GM12878 (cell line): Measurements from ENCODE around the gene PEX11B. TPM values are rescaled to one million over a fixed set of nuclear protein-coding genes. Genes with fewer than 3 reads are reported as not detected.

Experiments
- ATAC-seq: fragments of 200-7000 bp; cut with Tn5 transposase; 3 replicates; pipeline ENCODE4 v1.9.1; 2020; ENCODE audit warnings: mild to moderate bottlenecking, moderate library complexity
- BruUV-seq: library from RNA; stranded (reverse); fragments of 400-500 nt; replicated peaks from 2 replicates; lab custom pipeline; 2021; lab: Mats Ljungman, UMichigan
- CTCF ChIA-PET: fragments of 300-600 bp; sonication (Branson Sonifier 250); formaldehyde crosslinking; extraction: SDS; loops from one replicate; lab custom pipeline; 2021; ENCODE audit warnings: inconsistent platforms; lab: Yijun Ruan, JAX
- POLR2A ChIA-PET: fragments of 350-600 bp; formaldehyde crosslinking; extraction: SDS; loops from one replicate; lab custom pipeline; 2021; ENCODE audit warnings: inconsistent platforms; lab: Charles Lee
- RAD21 ChIA-PET: fragments of 300-600 bp; sonication (Branson Sonifier 250); formaldehyde crosslinking; loops from one replicate; lab custom pipeline; 2023; ENCODE audit warnings: antibody characterized with exemption; ENCODE audit not compliant: unreplicated experiment; lab: Charles Lee
- SMC1A ChIA-PET: fragments of 300-600 bp; sonication (Branson Sonifier 250); formaldehyde crosslinking; loops from one replicate; lab custom pipeline; 2023; ENCODE audit not compliant: unreplicated experiment, uncharacterized antibody; lab: Charles Lee
- DNase-seq: peaks from one replicate; pipeline ENCODE4 v3.0.0-alpha.2; 2011; ENCODE audit warnings: low read depth, low spot score
- FAIRE-seq: peaks from 3 replicates; lab custom pipeline; 2011; peaks lifted over from hg19 to GRCh38; lab: Jason Lieb, UNC
- H2AFZ ChIP-seq: 2 replicates; pipeline ENCODE4 v1.6.0; 2011; ENCODE audit warnings: low read depth, low read length, control low read depth; ENCODE audit not compliant: control insufficient read depth
- H3K27ac ChIP-seq: 2 replicates; pipeline ENCODE4 v1.5.1; 2011; ENCODE audit warnings: control low read depth; ENCODE audit not compliant: control insufficient read depth, insufficient read depth
- H3K27me3 ChIP-seq, 2 experiments: replicated peaks in 1 of 2; 2 replicates each; pipeline versions ENCODE4 v1.6.0 to v1.6.1; 2011; ENCODE audit warnings: low read length in 1 of 2; ENCODE audit not compliant: control insufficient read depth in 2 of 2, insufficient read depth in 2 of 2
- H3K36me3 ChIP-seq, 2 experiments: 2 replicates each; pipeline ENCODE4 v1.5.1; 2011; ENCODE audit warnings: low read length in 1 of 2; ENCODE audit not compliant: control insufficient read depth in 2 of 2, insufficient read depth in 2 of 2
- H3K4me1 ChIP-seq: 2 replicates; pipeline ENCODE4 v1.6.1; 2011; ENCODE audit warnings: mild to moderate bottlenecking, low read length, moderate library complexity, mixed read lengths; ENCODE audit not compliant: control insufficient read depth, insufficient read depth
- H3K4me2 ChIP-seq: 2 replicates; pipeline ENCODE4 v1.6.0; 2011; ENCODE audit warnings: control low read depth; ENCODE audit not compliant: control insufficient read depth, insufficient read depth
- H3K4me3 ChIP-seq: fragments of 200-600 bp; sonication (generic); 2 replicates; pipeline ENCODE4 v1.5.1; 2016
- H3K79me2 ChIP-seq: 2 replicates; pipeline ENCODE4 v1.6.0; 2011; ENCODE audit warnings: low read length; ENCODE audit not compliant: control insufficient read depth, insufficient read depth
- H3K9ac ChIP-seq: 2 replicates; pipeline ENCODE4 v1.8.0; 2011; ENCODE audit warnings: low read length, control low read depth, mixed read lengths; ENCODE audit not compliant: control insufficient read depth, insufficient read depth
- H3K9me3 ChIP-seq: replicated peaks from 3 replicates; pipeline ENCODE4 v1.5.1; 2011; ENCODE audit warnings: mild to moderate bottlenecking, low read length; ENCODE audit not compliant: control insufficient read depth, insufficient read depth
- H4K20me1 ChIP-seq: 2 replicates; pipeline ENCODE4 v1.6.0; 2011; ENCODE audit not compliant: control insufficient read depth, insufficient read depth
- CBFB ChIP-seq: IDR thresholded peaks from 2 replicates; pipeline ENCODE4 v1.6.1; 2016; ENCODE audit warnings: antibody characterized with exemption, low read depth
- EGR1 ChIP-seq, 2 experiments: IDR thresholded peaks; 1 replicate in 1 of 2; 2 replicates in 1 of 2; pipeline ENCODE4 v1.6.1; 2011 to 2012; ENCODE audit warnings: low read depth in 2 of 2, low read length in 2 of 2, borderline replicate concordance in 1 of 2, mild to moderate bottlenecking in 1 of 2, moderate library complexity in 1 of 2
- EP300 ChIP-seq, 2 experiments: fragments of 150-350 bp in 1 of 2; IDR thresholded peaks; 2 replicates each; pipeline ENCODE4 v1.6.1; 2011 to 2012; ENCODE audit warnings: low read depth in 2 of 2, low read length in 2 of 2, borderline replicate concordance in 1 of 2, improper control_type of control experiment in 1 of 2, inconsistent platforms in 1 of 2; ENCODE audit not compliant: control insufficient read depth in 1 of 2
- HDAC2 ChIP-seq: fragments of 200-600 bp; sonication (generic); IDR thresholded peaks from 2 replicates; pipeline ENCODE4 v1.6.1; 2017
- HDGF ChIP-seq: fragments of 450-650 bp; IDR thresholded peaks from 2 replicates; pipeline ENCODE4 v1.6.1; 2016; ENCODE audit warnings: antibody characterized with exemption
- IKZF2 ChIP-seq, 2 experiments: fragments of 450-650 bp; IDR thresholded peaks; 2 replicates each; pipeline ENCODE4 v1.6.1; 2017; ENCODE audit warnings: mild to moderate bottlenecking in 2 of 2, moderate library complexity in 2 of 2
- MEF2A ChIP-seq: IDR thresholded peaks from 2 replicates; pipeline ENCODE4 v1.6.1; 2011; ENCODE audit warnings: low read depth, mild to moderate bottlenecking, low read length, moderate library complexity; ENCODE audit not compliant: insufficient read depth
- NR2F1 ChIP-seq: fragments of 450-650 bp; conservative IDR thresholded peaks from 2 replicates; pipeline ENCODE4 v1.6.1; 2017; ENCODE audit warnings: mild to moderate bottlenecking
- PAX8 ChIP-seq: fragments of 450-650 bp; IDR thresholded peaks from 2 replicates; pipeline ENCODE4 v1.6.1; 2017; ENCODE audit warnings: mild to moderate bottlenecking, moderate library complexity
- RBBP5 ChIP-seq: fragments of 200-600 bp; sonication (generic); conservative IDR thresholded peaks from 2 replicates; pipeline ENCODE4 v1.6.1; 2016
- SIN3A ChIP-seq: IDR thresholded peaks from 2 replicates; pipeline ENCODE4 v1.6.1; 2012; ENCODE audit warnings: low read depth, low read length, improper control_type of control experiment
- SPI1 ChIP-seq: IDR thresholded peaks from 2 replicates; pipeline ENCODE4 v1.6.1; 2011; ENCODE audit warnings: low read depth, mild to moderate bottlenecking, low read length, moderate library complexity, borderline replicate concordance; ENCODE audit not compliant: insufficient read depth
- SRF ChIP-seq, 2 experiments: IDR thresholded peaks; 2 replicates each; pipeline ENCODE4 v1.6.1; 2011; ENCODE audit warnings: low read depth in 2 of 2, low read length in 2 of 2, mild to moderate bottlenecking in 1 of 2, moderate library complexity in 1 of 2
- TBL1XR1 ChIP-seq: IDR thresholded peaks from 2 replicates; pipeline ENCODE4 v1.6.1; 2012; ENCODE audit warnings: low read depth, low read length, improper control_type of control experiment
- ZNF24 ChIP-seq: fragments of 450-650 bp; IDR thresholded peaks from 2 replicates; pipeline ENCODE4 v1.6.1; 2017; ENCODE audit warnings: antibody characterized with exemption, mild to moderate bottlenecking
- WGBS: methylation state at CpG from one replicate; pipeline ENCODE4 v1.1.6; 2016; ENCODE audit warnings: low lambda C conversion rate; ENCODE audit not compliant: insufficient replicate concordance, insufficient coverage; ENCODE audit errors: missing lambda C conversion rate; 5-methylcytosine and 5-hydroxymethylcytosine counted together
- in situ Hi-C: fragments of 300-500 bp; cut with MboI; formaldehyde crosslinking; loops from 9 replicates; pipeline ENCODE4 v1.14.3; 2018; ENCODE audit warnings: mixed read lengths
- intact Hi-C: fragments of 100-400 bp; cut with micrococcal nuclease; formaldehyde crosslinking; loops from one replicate; pipeline ENCODE4 v1.14.2; 2022; ENCODE audit not compliant: unreplicated experiment
- polyA plus RNA-seq, 11 experiments: library from polyadenylated mRNA; depleted of rRNA in 4 of 11; unstranded in 6 of 11; stranded (reverse) in 5 of 11; fragments of >200 nt; fragmentation: Nextera tagmentation in 4 of 11; fragmentation: Illumina TruSeq in 1 of 11; extraction: Ambion mirVana in 4 of 11; extraction: Trizol in 1 of 11; gene quantifications; 1 replicate in 1 of 11; 2 replicates in 10 of 11; pipeline versions ENCODE4 v1.2.1 to v1.2.3, GENCODE V29; 2011 to 2016; ENCODE audit warnings: inconsistent platforms in 2 of 11, missing spikeins in 2 of 11, low read depth in 1 of 11
- total RNA-seq, 4 experiments: library from RNA; depleted of rRNA in 3 of 4; stranded (reverse); fragments of >200 nt in 3 of 4; fragmentation: Illumina TruSeq in 1 of 4; extraction: Trizol in 1 of 4; gene quantifications; 2 replicates each; pipeline versions ENCODE4 v1.2.1 to v1.2.3, GENCODE V29; 2013 to 2021
- TF ChIP-seq, protein P1 (sequence below): fragments of 450-650 bp; IDR thresholded peaks from 2 replicates; pipeline ENCODE4 v1.6.1; 2016; ENCODE audit warnings: mild to moderate bottlenecking
- TF ChIP-seq, protein P2 (sequence below): IDR thresholded peaks from 2 replicates; pipeline ENCODE4 v1.6.1; 2012; ENCODE audit warnings: low read depth, low read length, improper control_type of control experiment
- TF ChIP-seq, protein P3 (sequence below): fragments of 450-650 bp; IDR thresholded peaks from 2 replicates; pipeline ENCODE4 v1.6.1; 2017; ENCODE audit warnings: mild to moderate bottlenecking, low read depth, inconsistent platforms; ENCODE audit not compliant: poor library complexity, severe bottlenecking

Gene PEX11B
- total and polyA plus RNA-seq, 10 of the 15 experiments (the other 5 are each of a cell fraction or from before 2014, with no cell fraction given), result 24.9 to 129 (median 40.7) TPM

DNA sequence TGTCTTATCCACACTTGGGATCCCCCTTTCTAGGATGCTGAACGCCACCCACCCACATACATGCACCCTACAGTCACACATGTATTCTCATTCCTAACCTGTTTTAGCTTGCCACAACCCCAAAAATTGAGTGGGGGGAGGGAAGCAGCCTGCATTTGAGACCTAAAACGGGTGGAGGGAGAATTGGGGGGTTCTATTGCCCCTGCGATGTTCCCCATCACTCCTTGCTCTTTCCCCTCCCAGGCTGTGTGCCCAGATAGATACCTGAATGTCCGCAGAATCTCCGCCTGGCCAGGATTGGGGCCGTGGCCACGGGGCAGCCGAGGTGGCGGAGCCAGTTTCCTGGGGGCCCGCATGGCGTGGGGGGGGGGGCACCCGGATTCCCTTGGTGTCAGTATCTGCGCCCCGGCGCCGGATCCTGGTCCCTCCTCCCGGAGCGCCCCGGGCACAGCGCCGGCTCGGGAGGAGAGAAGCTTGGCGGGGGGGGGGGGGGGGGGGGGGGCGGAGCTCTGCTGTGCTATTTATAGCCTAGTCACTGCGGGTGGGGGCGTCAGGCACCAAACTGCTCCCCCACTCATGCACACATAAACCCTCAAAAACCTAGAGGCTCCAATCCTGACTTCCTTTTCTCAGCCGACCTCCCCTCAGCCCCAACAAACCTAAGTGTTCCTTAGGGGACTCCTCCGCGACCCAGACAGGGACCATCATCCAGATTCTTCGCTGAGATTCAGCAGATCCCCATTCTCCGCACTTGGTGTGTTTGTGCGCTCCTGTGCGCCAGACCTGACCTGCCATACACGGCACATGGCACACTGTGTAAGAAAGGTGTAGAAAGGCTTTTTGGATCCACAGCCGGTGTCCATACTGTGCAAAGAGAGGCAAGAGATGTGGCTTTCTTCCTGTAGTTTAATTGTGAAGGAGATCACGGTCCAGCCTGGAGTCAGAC, 43.9 kb upstream of the PEX11B start:
- intact Hi-C loops, result loop anchor here (5.0 kb wide), 1 partner anchor 75 kb away; no protein-coding TSS in a partner anchor
- peaks cover 19% of the 10 kb centered on the region for H3K4me1 ChIP-seq
- TF ChIP-seq NR2F1, result no peak
- peak in 1 of 2 experiments; percentile 16; a peak in 1 of 4 replicates for TF ChIP-seq IKZF2 (IDR thresholded peaks at IDR 0.05)
- no peak for TF ChIP-seq CBFB
- no peak for TF ChIP-seq EP300 (IDR thresholded peaks at IDR 0.05; ENCODE audit: borderline replicate concordance in 1 of 2, control insufficient read depth in 1 of 2, low read depth in 2 of 2, low read length in 2 of 2)
- no peak for TF ChIP-seq HDAC2
- no peak for TF ChIP-seq SPI1
- no peak for TF ChIP-seq ZNF24
- TF ChIP-seq, protein P1, sequence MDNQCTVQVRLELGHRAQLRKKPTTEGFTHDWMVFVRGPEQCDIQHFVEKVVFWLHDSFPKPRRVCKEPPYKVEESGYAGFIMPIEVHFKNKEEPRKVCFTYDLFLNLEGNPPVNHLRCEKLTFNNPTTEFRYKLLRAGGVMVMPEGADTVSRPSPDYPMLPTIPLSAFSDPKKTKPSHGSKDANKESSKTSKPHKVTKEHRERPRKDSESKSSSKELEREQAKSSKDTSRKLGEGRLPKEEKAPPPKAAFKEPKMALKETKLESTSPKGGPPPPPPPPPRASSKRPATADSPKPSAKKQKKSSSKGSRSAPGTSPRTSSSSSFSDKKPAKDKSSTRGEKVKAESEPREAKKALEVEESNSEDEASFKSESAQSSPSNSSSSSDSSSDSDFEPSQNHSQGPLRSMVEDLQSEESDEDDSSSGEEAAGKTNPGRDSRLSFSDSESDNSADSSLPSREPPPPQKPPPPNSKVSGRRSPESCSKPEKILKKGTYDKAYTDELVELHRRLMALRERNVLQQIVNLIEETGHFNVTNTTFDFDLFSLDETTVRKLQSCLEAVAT, result 0 out of 2 replicates have a peak, but pooled peaks have one; percentile 34
- TF ChIP-seq, protein P2, sequence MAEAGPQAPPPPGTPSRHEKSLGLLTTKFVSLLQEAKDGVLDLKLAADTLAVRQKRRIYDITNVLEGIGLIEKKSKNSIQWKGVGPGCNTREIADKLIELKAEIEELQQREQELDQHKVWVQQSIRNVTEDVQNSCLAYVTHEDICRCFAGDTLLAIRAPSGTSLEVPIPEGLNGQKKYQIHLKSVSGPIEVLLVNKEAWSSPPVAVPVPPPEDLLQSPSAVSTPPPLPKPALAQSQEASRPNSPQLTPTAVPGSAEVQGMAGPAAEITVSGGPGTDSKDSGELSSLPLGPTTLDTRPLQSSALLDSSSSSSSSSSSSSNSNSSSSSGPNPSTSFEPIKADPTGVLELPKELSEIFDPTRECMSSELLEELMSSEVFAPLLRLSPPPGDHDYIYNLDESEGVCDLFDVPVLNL, result no peak
- TF ChIP-seq, protein P3, sequence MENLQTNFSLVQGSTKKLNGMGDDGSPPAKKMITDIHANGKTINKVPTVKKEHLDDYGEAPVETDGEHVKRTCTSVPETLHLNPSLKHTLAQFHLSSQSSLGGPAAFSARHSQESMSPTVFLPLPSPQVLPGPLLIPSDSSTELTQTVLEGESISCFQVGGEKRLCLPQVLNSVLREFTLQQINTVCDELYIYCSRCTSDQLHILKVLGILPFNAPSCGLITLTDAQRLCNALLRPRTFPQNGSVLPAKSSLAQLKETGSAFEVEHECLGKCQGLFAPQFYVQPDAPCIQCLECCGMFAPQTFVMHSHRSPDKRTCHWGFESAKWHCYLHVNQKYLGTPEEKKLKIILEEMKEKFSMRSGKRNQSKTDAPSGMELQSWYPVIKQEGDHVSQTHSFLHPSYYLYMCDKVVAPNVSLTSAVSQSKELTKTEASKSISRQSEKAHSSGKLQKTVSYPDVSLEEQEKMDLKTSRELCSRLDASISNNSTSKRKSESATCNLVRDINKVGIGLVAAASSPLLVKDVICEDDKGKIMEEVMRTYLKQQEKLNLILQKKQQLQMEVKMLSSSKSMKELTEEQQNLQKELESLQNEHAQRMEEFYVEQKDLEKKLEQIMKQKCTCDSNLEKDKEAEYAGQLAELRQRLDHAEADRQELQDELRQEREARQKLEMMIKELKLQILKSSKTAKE, result no peak
- no peak for TF ChIP-seq HDGF
- TF ChIP-seq PAX8, result no peak
- TF ChIP-seq MEF2A, result 0 out of 2 replicates have a peak, but pooled peaks have one; percentile 39
- no peak for TF ChIP-seq SRF (IDR thresholded peaks at IDR 0.05; ENCODE audit: low read depth in 2 of 2, low read length in 2 of 2)
- no peak for TF ChIP-seq TBL1XR1
- TF ChIP-seq RBBP5, result no peak
- TF ChIP-seq SIN3A, result no peak
- TF ChIP-seq EGR1 (IDR thresholded peaks at IDR 0.05; ENCODE audit: borderline replicate concordance in 1 of 2, low read depth in 2 of 2, low read length in 2 of 2), result peak in 1 of 2 experiments; percentile 44; a peak in 1 of 3 replicates
- TF ChIP-seq, all 136 proteins: peak for 4
- no peaks in the 10 kb centered on the region; a peak in 1 of 4 replicates for H3K27me3 ChIP-seq
- no TSS peak for BruUV-seq
- 9% methylated on average over 25 of the region's 36 CpGs for WGBS
- H3K4me2 ChIP-seq, result peak overlapping the region; percentile 78
- RAD21 ChIA-PET, result interaction anchor here (0.7 to 6.7 kb wide), 6 partner anchors 16 to 104 kb away, joined by 3 to 100 read pairs (median 4); partner anchors contain the start of genes PEX11B and PIAS3
- H3K9me3 ChIP-seq, result peaks cover 5% of the 10 kb centered on the region; the same call in 2 of the 3 replicates
- FAIRE-seq (no peak), DNase-seq (no peak), ATAC-seq (no peak)
- CTCF ChIA-PET, result interaction anchor here (0.7 to 4.8 kb wide), 7 partner anchors 15 to 118 kb away, joined by 3 to 65 read pairs (median 4); partner anchors contain the start of genes NUDT17 and RBM8A
- H2AFZ ChIP-seq, result peak overlapping the region; percentile 83
- no peak overlapping the region for H3K27ac ChIP-seq
- in situ Hi-C loops, result no loop called here
- peak overlapping the region; percentile 80 for H3K4me3 ChIP-seq
- SMC1A ChIA-PET, result interaction anchor here (2.8 to 7.9 kb wide), 4 partner anchors 16 to 74 kb away, joined by 14 to 93 read pairs (median 22); partner anchors contain the start of gene RBM8A
- no peaks in the 10 kb centered on the region for H4K20me1 ChIP-seq
- peaks cover under 1% of the 10 kb centered on the region for H3K79me2 ChIP-seq
- peak overlapping the region; percentile 54; the same call in 1 of the 2 replicates for H3K9ac ChIP-seq
- no peaks in the 10 kb centered on the region for H3K36me3 ChIP-seq
- POLR2A ChIA-PET, result interaction anchor here (0.6 to 6.0 kb wide), 11 partner anchors 14 to 189 kb away, joined by 3 to 102 read pairs (median 4); partner anchors contain the start of genes NUDT17, PIAS3 and RBM8A
